Lung (tissue), 12 donors: ENCODE results near the gene PLAC8. TPM values are rescaled to one million over a fixed set of nuclear protein-coding genes. Genes with fewer than 3 reads are reported as not detected.
A peak's percentile ranks its signal among the peaks of the same experiment; 100 is the strongest.
"Not testable (repeated sequence)": the region's sequence is repeated elsewhere in the genome, so short reads cannot be mapped to it uniquely, and the experiment has no call there.

Experiments used
- ATAC-seq: fragments of 200-7000 bp; cut with Tn5 transposase; one replicate; pipeline ENCODE4 v1.9.1; 2020; ENCODE audit warnings: moderate number of reproducible peaks; ENCODE audit not compliant: insufficient read depth, low FRiP score
- DNase-seq, 3 donors: peaks; one replicate each; pipeline ENCODE4 v3.0.0-alpha.2; 2013 to 2017
- H3K27ac ChIP-seq, 2 donors: one replicate each; pipeline ENCODE4 v1.5.1; 2013; ENCODE audit warnings: mild to moderate bottlenecking in 2 of 2, moderate library complexity in 2 of 2, control low read depth in 1 of 2, inconsistent platforms in 1 of 2, low read depth in 1 of 2, low read length in 1 of 2
- H3K27me3 ChIP-seq, 3 donors: one replicate each; pipeline ENCODE4 v1.5.1; 2013; ENCODE audit warnings: low read length in 2 of 3; ENCODE audit not compliant: control insufficient read depth in 3 of 3, insufficient read depth in 3 of 3
- H3K36me3 ChIP-seq, 4 donors: one replicate each; pipeline ENCODE4 v1.5.1; 2013; ENCODE audit warnings: low read length in 4 of 4, mild to moderate bottlenecking in 1 of 4, moderate library complexity in 1 of 4; ENCODE audit not compliant: control insufficient read depth in 4 of 4, insufficient read depth in 4 of 4
- H3K4me1 ChIP-seq, 5 donors: one replicate each; pipeline ENCODE4 v1.5.1; 2013; ENCODE audit warnings: low read length in 5 of 5, mild to moderate bottlenecking in 2 of 5, moderate library complexity in 1 of 5; ENCODE audit not compliant: control insufficient read depth in 5 of 5, insufficient read depth in 5 of 5
- H3K4me3 ChIP-seq: one replicate; pipeline ENCODE4 v1.5.1; 2013; ENCODE audit warnings: mild to moderate bottlenecking, control low read depth, moderate library complexity
- H3K9ac ChIP-seq, 2 donors: one replicate each; pipeline ENCODE4 v1.5.1; 2013; ENCODE audit warnings: low read length in 2 of 2, control low read depth in 1 of 2; ENCODE audit not compliant: insufficient read depth in 1 of 2
- H3K9me3 ChIP-seq, 4 donors: one replicate each; pipeline ENCODE4 v1.5.1; 2013; ENCODE audit warnings: low read length in 3 of 4, mild to moderate bottlenecking in 1 of 4, moderate library complexity in 1 of 4; ENCODE audit not compliant: control insufficient read depth in 4 of 4, insufficient read depth in 3 of 4
- WGBS, 2 donors: extraction: QIAGEN DNeasy Blood & Tissue Kit; methylation state at CpG; one replicate each; pipeline ENCODE4 v1.1.7; 2013; 5-methylcytosine and 5-hydroxymethylcytosine counted together
- polyA plus RNA-seq, 2 donors: library from polyadenylated mRNA; stranded (reverse); fragments of 200-250 nt; gene quantifications; one replicate each; pipeline ENCODE4 v1.2.1, GENCODE V29; 2013
- total RNA-seq, 2 donors: library from RNA; depleted of rRNA in 1 of 2; stranded (reverse); fragments of >200 nt in 1 of 2; gene quantifications; one replicate each; pipeline ENCODE4 v1.2.1, GENCODE V29; 2014 to 2021
- TF ChIP-seq, protein P1 (sequence below): IDR thresholded peaks from 2 replicates; pipeline ENCODE4 v1.5.1; 2012; ENCODE audit warnings: mild to moderate bottlenecking; ENCODE audit errors: control extremely low read depth, extremely low read depth
- donor health status: control.
- donor health status: control.
- donor health status: Bipolar disorder and iron deficiency.
- donor health status: healthy.
- donor health status: DM: yes; HTN: yes; CAD: no.

PLAC8 gene
- total and polyA plus RNA-seq, 4 donors: 53.8 to 115 (median 71.5) TPM

DNA sequence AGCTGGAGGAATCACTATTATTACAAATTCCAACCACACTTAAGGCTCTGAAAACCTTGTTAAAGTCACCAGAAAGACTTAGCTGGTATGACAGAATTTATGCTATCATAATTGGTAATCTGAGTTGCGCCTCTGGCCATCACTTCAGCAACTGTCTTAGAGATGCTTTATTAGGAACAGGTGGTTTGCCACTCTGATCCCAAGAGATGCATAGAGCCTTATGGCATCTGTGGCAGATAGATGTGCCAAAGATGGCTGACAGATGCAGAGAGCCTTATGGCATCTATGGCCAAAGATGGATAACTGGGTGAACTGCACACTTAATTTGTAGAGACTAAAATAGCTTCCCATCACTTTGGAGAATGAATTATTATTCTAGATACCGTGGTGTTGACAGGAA is 32.3 kb upstream of the PLAC8 start:
- DNase-seq (no peak), ATAC-seq (no peak)
- Histone ChIP-seq H3K27me3 (no peaks in the 10 kb centered on the region), H3K4me3 (no peak overlapping the region), H3K36me3 (no peaks in the 10 kb centered on the region), H3K9ac (no peak overlapping the region), H3K9me3 (no peaks in the 10 kb centered on the region), H3K27ac (no peak overlapping the region), H3K4me1 (no peaks in the 10 kb centered on the region)
- 83 to 93% methylated on average over 2 of the region's 2 CpGs for WGBS, 2 donors
- TF ChIP-seq, protein P1, sequence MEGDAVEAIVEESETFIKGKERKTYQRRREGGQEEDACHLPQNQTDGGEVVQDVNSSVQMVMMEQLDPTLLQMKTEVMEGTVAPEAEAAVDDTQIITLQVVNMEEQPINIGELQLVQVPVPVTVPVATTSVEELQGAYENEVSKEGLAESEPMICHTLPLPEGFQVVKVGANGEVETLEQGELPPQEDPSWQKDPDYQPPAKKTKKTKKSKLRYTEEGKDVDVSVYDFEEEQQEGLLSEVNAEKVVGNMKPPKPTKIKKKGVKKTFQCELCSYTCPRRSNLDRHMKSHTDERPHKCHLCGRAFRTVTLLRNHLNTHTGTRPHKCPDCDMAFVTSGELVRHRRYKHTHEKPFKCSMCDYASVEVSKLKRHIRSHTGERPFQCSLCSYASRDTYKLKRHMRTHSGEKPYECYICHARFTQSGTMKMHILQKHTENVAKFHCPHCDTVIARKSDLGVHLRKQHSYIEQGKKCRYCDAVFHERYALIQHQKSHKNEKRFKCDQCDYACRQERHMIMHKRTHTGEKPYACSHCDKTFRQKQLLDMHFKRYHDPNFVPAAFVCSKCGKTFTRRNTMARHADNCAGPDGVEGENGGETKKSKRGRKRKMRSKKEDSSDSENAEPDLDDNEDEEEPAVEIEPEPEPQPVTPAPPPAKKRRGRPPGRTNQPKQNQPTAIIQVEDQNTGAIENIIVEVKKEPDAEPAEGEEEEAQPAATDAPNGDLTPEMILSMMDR: no peak

DNA sequence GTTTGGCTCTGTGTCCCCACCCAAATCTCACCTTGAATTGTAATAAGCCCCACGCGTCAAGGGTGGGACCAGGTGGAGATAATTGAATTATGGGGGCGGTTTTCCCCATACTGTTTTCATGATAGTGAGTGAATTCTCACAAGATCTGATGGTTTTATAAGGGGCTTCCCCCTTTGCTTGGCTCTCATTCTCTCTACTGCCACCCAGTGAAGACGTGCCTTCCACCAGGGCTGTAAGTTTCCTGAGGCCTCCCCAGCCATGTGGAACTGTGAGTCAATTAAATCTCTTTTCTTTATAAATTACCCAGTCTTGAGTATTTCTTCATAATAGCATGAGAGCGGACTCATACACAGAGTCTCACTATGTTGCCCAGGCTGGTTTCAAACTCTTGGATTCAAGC is 31.2 kb upstream of the PLAC8 start:
- H3K27me3 ChIP-seq, ATAC-seq, H3K4me3 ChIP-seq, H3K9me3 ChIP-seq, H3K9ac ChIP-seq, H3K4me1 ChIP-seq, H3K36me3 ChIP-seq, DNase-seq, H3K27ac ChIP-seq: not testable (repeated sequence)
- WGBS, 2 donors: 74 to 81% methylated on average over 5 of the region's 5 CpGs

DNA sequence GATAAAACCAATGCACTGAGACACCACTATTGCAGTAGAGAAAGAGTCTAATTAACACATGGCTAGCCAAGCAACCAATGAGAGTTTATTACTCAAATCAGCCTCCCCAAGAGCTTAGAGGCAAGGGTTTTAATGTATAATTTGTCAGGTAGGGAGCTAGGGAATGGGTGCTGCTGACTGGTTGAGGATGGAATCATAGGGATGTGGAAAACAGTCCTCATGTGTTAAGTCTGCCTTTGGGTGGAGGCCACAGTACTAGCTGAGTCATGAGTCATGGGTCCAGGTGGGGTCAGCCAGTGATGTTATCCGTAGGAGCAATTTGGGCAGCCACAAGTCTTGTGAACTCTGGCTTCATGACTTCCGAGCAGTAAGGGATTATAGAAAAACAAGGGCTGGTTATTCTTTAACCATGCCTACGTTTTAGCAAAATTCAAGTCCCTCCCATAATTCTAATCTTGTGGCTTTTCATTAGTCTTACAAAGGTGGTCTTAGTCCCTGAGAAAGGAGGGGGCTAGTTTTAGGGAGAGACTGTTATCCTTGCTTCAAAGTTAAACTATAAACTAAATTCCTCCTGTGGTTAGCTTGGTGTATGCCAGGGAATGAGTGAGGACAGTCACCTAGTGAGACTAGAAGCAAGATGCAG is 25.1 kb upstream of the PLAC8 start:
- no peak overlapping the region for H3K9ac ChIP-seq
- DNase-seq: no peak
- no peaks in the 10 kb centered on the region for H3K4me1 ChIP-seq
- WGBS, 2 donors: 85 to 92% methylated on average over 3 of the region's 3 CpGs
- H3K9me3 ChIP-seq: peaks cover 0 to 5% (median 0%) of the 10 kb centered on the region in 4 donors
- H3K36me3 ChIP-seq: no peaks in the 10 kb centered on the region
- TF ChIP-seq, protein P1: no peak
- no peak overlapping the region for H3K4me3 ChIP-seq
- no peaks in the 10 kb centered on the region for H3K27me3 ChIP-seq
- no peak overlapping the region for H3K27ac ChIP-seq
- ATAC-seq: no peak

DNA sequence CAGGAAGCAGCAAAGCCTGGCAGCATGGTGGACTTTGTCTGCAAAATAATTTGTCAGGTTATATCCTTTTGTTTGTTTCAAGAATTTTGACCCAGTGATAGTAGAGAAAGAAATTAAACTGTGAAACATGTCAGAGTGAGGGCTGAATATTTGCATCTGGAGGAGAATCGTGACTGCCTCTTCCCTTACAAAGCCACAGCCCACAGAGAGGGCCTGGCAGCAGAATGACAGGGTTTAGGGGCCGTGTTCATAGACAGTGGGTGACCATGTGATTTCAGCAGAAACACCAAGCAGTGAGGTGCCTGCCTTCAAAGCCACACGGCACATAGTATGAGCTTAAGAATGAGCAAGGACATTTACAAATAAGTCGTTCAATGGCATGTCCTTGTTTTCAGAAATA is 24.4 kb upstream of the PLAC8 start:
- no peaks in the 10 kb centered on the region for H3K27me3 ChIP-seq
- H3K4me3 ChIP-seq: no peak overlapping the region
- H3K4me1 ChIP-seq: no peaks in the 10 kb centered on the region
- DNase-seq (peak; percentile 20 to 77 (median 62)), ATAC-seq (no peak)
- 48 to 58% methylated on average over 4 of the region's 4 CpGs for WGBS, 2 donors
- TF ChIP-seq, protein P1: no peak
- no peak overlapping the region for H3K9ac ChIP-seq
- peaks cover 0 to 5% (median 0%) of the 10 kb centered on the region in 4 donors for H3K9me3 ChIP-seq
- no peaks in the 10 kb centered on the region for H3K36me3 ChIP-seq
- H3K27ac ChIP-seq: no peak overlapping the region
